ENCODE measurements around the gene SNAPC1.

Gene SNAPC1

DNA sequence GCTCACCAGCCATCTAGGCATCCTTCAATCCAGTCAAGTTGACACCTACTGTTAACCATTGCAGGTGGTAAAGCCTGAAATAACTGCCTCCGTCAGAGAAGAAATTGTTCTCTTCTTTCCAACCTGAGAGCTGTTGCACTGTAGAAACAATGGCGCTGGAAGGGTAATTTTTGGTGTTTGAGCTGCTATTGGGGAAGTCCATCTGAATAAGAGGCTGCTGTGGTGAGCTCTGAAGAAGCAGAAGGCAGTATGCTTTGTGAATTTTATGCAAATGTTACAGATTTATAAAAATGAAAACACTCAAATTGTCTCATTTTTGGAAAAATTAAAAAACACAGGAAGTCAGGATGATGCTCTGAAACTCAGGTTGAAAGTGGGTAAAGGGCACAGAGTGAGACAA lies 60.2 kb downstream of the SNAPC1 start:
- Histone ChIP-seq H3F3A (ENCODE audit: insufficient read depth) (no peaks in the 10 kb centered on the region), H3K27ac (ENCODE audit: low read depth, low read length) (no peak overlapping the region), H3K9me2 (replicated peaks; ENCODE audit: insufficient read depth, low read length) (no peaks in the 10 kb centered on the region), H2AFZ (ENCODE audit: low read depth, low read length, severe bottlenecking) (no peak overlapping the region), H3K4me3 (ENCODE audit: insufficient read depth, low read length, poor library complexity, severe bottlenecking) (no peak overlapping the region), H3K9ac (ENCODE audit: low read length) (no peak overlapping the region), H3K27me3 (ENCODE audit: low read length) (no peaks in the 10 kb centered on the region), H3K36me3 (ENCODE audit: low read length) (no peaks in the 10 kb centered on the region), H3K79me2 (ENCODE audit: insufficient read depth, low read length) (no peaks in the 10 kb centered on the region), H3K9me3 (ENCODE audit: insufficient read depth, low read length) (no peaks in the 10 kb centered on the region), H3K4me2 (ENCODE audit: low read depth, low read length, poor library complexity, severe bottlenecking) (no peak overlapping the region), H4K20me1 (ENCODE audit: low read depth, low read length) (no peaks in the 10 kb centered on the region)
- TF ChIP-seq, protein P1, sequence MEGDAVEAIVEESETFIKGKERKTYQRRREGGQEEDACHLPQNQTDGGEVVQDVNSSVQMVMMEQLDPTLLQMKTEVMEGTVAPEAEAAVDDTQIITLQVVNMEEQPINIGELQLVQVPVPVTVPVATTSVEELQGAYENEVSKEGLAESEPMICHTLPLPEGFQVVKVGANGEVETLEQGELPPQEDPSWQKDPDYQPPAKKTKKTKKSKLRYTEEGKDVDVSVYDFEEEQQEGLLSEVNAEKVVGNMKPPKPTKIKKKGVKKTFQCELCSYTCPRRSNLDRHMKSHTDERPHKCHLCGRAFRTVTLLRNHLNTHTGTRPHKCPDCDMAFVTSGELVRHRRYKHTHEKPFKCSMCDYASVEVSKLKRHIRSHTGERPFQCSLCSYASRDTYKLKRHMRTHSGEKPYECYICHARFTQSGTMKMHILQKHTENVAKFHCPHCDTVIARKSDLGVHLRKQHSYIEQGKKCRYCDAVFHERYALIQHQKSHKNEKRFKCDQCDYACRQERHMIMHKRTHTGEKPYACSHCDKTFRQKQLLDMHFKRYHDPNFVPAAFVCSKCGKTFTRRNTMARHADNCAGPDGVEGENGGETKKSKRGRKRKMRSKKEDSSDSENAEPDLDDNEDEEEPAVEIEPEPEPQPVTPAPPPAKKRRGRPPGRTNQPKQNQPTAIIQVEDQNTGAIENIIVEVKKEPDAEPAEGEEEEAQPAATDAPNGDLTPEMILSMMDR (IDR thresholded peaks at IDR 0.05; ENCODE audit: insufficient read depth, low read length, poor library complexity, severe bottlenecking) = no peak
- TF ChIP-seq EZH2phosphoT487 (conservative IDR thresholded peaks at IDR 0.05; ENCODE audit: low read length) = no peak

GRCh38 chr14:61832783-61833182 lies 70.6 kb downstream of the SNAPC1 start:
- Histone ChIP-seq H3K79me2 (ENCODE audit: insufficient read depth, low read length) (no peaks in the 10 kb centered on the region), H3K4me2 (ENCODE audit: low read depth, low read length, poor library complexity, severe bottlenecking) (no peak overlapping the region), H3K9ac (ENCODE audit: low read length) (no peak overlapping the region), H3K9me2 (replicated peaks; ENCODE audit: insufficient read depth, low read length) (no peaks in the 10 kb centered on the region), H2AFZ (ENCODE audit: low read depth, low read length, severe bottlenecking) (no peak overlapping the region), H3F3A (ENCODE audit: insufficient read depth) (no peaks in the 10 kb centered on the region), H3K27me3 (ENCODE audit: low read length) (no peaks in the 10 kb centered on the region), H3K27ac (ENCODE audit: low read depth, low read length) (no peak overlapping the region), H3K4me3 (ENCODE audit: insufficient read depth, low read length, poor library complexity, severe bottlenecking) (no peak overlapping the region), H4K20me1 (ENCODE audit: low read depth, low read length) (no peaks in the 10 kb centered on the region), H3K36me3 (ENCODE audit: low read length) (no peaks in the 10 kb centered on the region), H3K9me3 (ENCODE audit: insufficient read depth, low read length) (no peaks in the 10 kb centered on the region)
- TF ChIP-seq EZH2phosphoT487 (conservative IDR thresholded peaks at IDR 0.05; ENCODE audit: low read length) = no peak
- TF ChIP-seq, protein P1 (IDR thresholded peaks at IDR 0.05; ENCODE audit: insufficient read depth, low read length, poor library complexity, severe bottlenecking) = no peak

DNA sequence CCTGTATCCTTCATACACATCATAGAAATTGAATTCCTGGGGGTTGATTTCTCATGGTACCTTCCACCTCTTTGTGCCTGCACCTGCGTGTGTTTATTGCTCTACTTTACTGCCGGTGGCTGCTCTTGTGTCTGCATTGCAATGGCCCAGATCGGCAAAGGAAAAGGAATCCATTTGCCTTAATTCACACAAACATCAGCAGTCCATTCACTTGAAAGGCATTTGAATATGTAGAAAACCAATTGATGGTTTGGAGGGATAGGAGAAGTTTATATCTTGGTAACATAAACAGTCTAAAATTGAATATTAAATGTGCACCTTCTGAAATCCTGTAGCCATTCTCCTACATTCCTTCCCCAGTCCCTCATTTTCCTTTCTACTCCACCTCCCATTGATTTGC lies 74.0 kb downstream of the SNAPC1 start:
- Histone ChIP-seq H3K9me3 (ENCODE audit: insufficient read depth, low read length) (no peaks in the 10 kb centered on the region), H3K9ac (ENCODE audit: low read length) (no peak overlapping the region), H3K4me2 (ENCODE audit: low read depth, low read length, poor library complexity, severe bottlenecking) (no peak overlapping the region), H2AFZ (ENCODE audit: low read depth, low read length, severe bottlenecking) (no peak overlapping the region), H3K36me3 (ENCODE audit: low read length) (no peaks in the 10 kb centered on the region), H3K4me3 (ENCODE audit: insufficient read depth, low read length, poor library complexity, severe bottlenecking) (no peak overlapping the region), H3K79me2 (ENCODE audit: insufficient read depth, low read length) (no peaks in the 10 kb centered on the region), H3F3A (ENCODE audit: insufficient read depth) (no peaks in the 10 kb centered on the region), H3K9me2 (replicated peaks; ENCODE audit: insufficient read depth, low read length) (no peaks in the 10 kb centered on the region), H4K20me1 (ENCODE audit: low read depth, low read length) (no peaks in the 10 kb centered on the region), H3K27me3 (ENCODE audit: low read length) (no peaks in the 10 kb centered on the region), H3K27ac (ENCODE audit: low read depth, low read length) (no peak overlapping the region)
- TF ChIP-seq, protein P1 (IDR thresholded peaks at IDR 0.05; ENCODE audit: insufficient read depth, low read length, poor library complexity, severe bottlenecking) = no peak
- no peak for TF ChIP-seq EZH2phosphoT487 (conservative IDR thresholded peaks at IDR 0.05; ENCODE audit: low read length)
